ENCODE results near the gene EPS8.

The EPS8 gene

GRCh38 chr12:15831315-15831978, 42.3 kb upstream of the EPS8 start:
- no peak for TF ChIP-seq EZH2 (optimal IDR thresholded peaks at IDR 0.05; ENCODE audit: low read depth, low read length)
- no peak for TF ChIP-seq CTCF (IDR thresholded peaks at IDR 0.05; ENCODE audit: low read length)
- TF ChIP-seq EZH2phosphoT487 (IDR thresholded peaks at IDR 0.05; ENCODE audit: low read length), result no peak
- H2AFZ ChIP-seq (ENCODE audit: low read length), result no peak overlapping the region
- no peak overlapping the region for H3K9ac ChIP-seq (ENCODE audit: low read length)
- DNase-seq, result no peak
- H3K4me3 ChIP-seq (ENCODE audit: low read length), result no peak overlapping the region
- no peak overlapping the region for H3K27ac ChIP-seq (ENCODE audit: low read length)
- H3K9me3 ChIP-seq (replicated peaks; ENCODE audit: insufficient read depth, low read length), result no peaks in the 10 kb centered on the region
- no peaks in the 10 kb centered on the region for H3F3A ChIP-seq (ENCODE audit: insufficient read depth, low read length)
- H3K79me2 ChIP-seq (ENCODE audit: low read length), result no peaks in the 10 kb centered on the region
- no peaks in the 10 kb centered on the region for H3K36me3 ChIP-seq (replicated peaks; ENCODE audit: insufficient read depth, low read length)
- no peaks in the 10 kb centered on the region for H4K20me1 ChIP-seq (ENCODE audit: insufficient read depth, low read length)
- no peak overlapping the region for H3K4me2 ChIP-seq (ENCODE audit: low read depth, low read length)
- H3K9me2 ChIP-seq (replicated peaks; ENCODE audit: insufficient read depth, low read length), result no peaks in the 10 kb centered on the region
- no peaks in the 10 kb centered on the region for H3K27me3 ChIP-seq (replicated peaks; ENCODE audit: insufficient read depth, low read length)
- no peaks in the 10 kb centered on the region for H3K4me1 ChIP-seq (ENCODE audit: low read length)

GRCh38 chr12:15830538-15830937, 41.4 kb upstream of the EPS8 start:
- H3K79me2 ChIP-seq (ENCODE audit: low read length), result no peaks in the 10 kb centered on the region
- TF ChIP-seq EZH2phosphoT487 (IDR thresholded peaks at IDR 0.05; ENCODE audit: low read length) (no peak), EZH2 (optimal IDR thresholded peaks at IDR 0.05; ENCODE audit: low read depth, low read length) (no peak), CTCF (IDR thresholded peaks at IDR 0.05; ENCODE audit: low read length) (no peak)
- no peak overlapping the region for H2AFZ ChIP-seq (ENCODE audit: low read length)
- H3K36me3 ChIP-seq (replicated peaks; ENCODE audit: insufficient read depth, low read length), result no peaks in the 10 kb centered on the region
- no peak overlapping the region for H3K27ac ChIP-seq (ENCODE audit: low read length)
- no peak for DNase-seq
- no peak overlapping the region for H3K4me2 ChIP-seq (ENCODE audit: low read depth, low read length)
- no peaks in the 10 kb centered on the region for H3F3A ChIP-seq (ENCODE audit: insufficient read depth, low read length)
- no peaks in the 10 kb centered on the region for H3K4me1 ChIP-seq (ENCODE audit: low read length)
- H3K27me3 ChIP-seq (replicated peaks; ENCODE audit: insufficient read depth, low read length), result no peaks in the 10 kb centered on the region
- H3K9me3 ChIP-seq (replicated peaks; ENCODE audit: insufficient read depth, low read length), result no peaks in the 10 kb centered on the region
- no peaks in the 10 kb centered on the region for H4K20me1 ChIP-seq (ENCODE audit: insufficient read depth, low read length)
- H3K9ac ChIP-seq (ENCODE audit: low read length), result no peak overlapping the region
- H3K9me2 ChIP-seq (replicated peaks; ENCODE audit: insufficient read depth, low read length), result no peaks in the 10 kb centered on the region
- no peak overlapping the region for H3K4me3 ChIP-seq (ENCODE audit: low read length)

GRCh38 chr12:15829949-15830348, 40.8 kb upstream of the EPS8 start:
- H3K27me3 ChIP-seq (replicated peaks; ENCODE audit: insufficient read depth, low read length), result no peaks in the 10 kb centered on the region
- TF ChIP-seq CTCF (IDR thresholded peaks at IDR 0.05; ENCODE audit: low read length), result no peak
- TF ChIP-seq EZH2phosphoT487 (IDR thresholded peaks at IDR 0.05; ENCODE audit: low read length), result no peak
- no peaks in the 10 kb centered on the region for H3K79me2 ChIP-seq (ENCODE audit: low read length)
- no peaks in the 10 kb centered on the region for H3F3A ChIP-seq (ENCODE audit: insufficient read depth, low read length)
- no peak overlapping the region for H3K27ac ChIP-seq (ENCODE audit: low read length)
- no peak overlapping the region for H3K4me3 ChIP-seq (ENCODE audit: low read length)
- no peaks in the 10 kb centered on the region for H4K20me1 ChIP-seq (ENCODE audit: insufficient read depth, low read length)
- H2AFZ ChIP-seq (ENCODE audit: low read length), result no peak overlapping the region
- no peaks in the 10 kb centered on the region for H3K9me3 ChIP-seq (replicated peaks; ENCODE audit: insufficient read depth, low read length)
- no peaks in the 10 kb centered on the region for H3K36me3 ChIP-seq (replicated peaks; ENCODE audit: insufficient read depth, low read length)
- no peak overlapping the region for H3K9ac ChIP-seq (ENCODE audit: low read length)
- no peaks in the 10 kb centered on the region for H3K9me2 ChIP-seq (replicated peaks; ENCODE audit: insufficient read depth, low read length)
- no peaks in the 10 kb centered on the region for H3K4me1 ChIP-seq (ENCODE audit: low read length)
- no peak for DNase-seq
- H3K4me2 ChIP-seq (ENCODE audit: low read depth, low read length), result no peak overlapping the region

Measured in MM.1S (cell line).